Stimulated activated naive CD8-positive, alpha-beta T cell treated with anti-CD3 and anti-CD28 coated beads, Interleukin-15, Interleukin-2, amounts not matched to agents 100 U/mL and 50 U/mL, for 24 hours (primary cell): ENCODE results near the gene OR8U1.
"Not testable (repeated sequence)": the region's sequence is repeated elsewhere in the genome, so short reads cannot be mapped to it uniquely, and the experiment has no call there.

Experiments used
- ATAC-seq: fragments of 150-1000 bp; cut with Tn5 transposase; one replicate; pipeline ENCODE4 v1.10.0; 2021
- DNase-seq: peaks from one replicate; pipeline ENCODE4 v3.0.0; 2021

The OR8U1 gene

DNA sequence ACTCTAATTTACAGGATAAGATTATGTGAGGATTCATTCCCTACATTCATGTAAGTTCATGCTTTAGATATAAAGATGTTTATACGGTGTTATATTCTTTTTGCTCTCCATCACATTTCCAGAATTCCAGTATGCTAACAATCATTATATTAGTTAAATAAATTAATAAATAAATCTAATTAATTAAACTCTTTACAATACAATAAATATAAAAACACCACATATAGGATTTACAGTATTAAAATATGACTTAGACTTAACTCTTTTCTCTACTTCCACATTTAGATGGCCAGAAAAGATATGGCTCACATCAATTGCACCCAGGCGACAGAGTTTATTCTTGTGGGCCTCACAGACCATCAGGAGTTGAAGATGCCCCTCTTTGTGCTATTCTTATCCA is at the start of gene OR8U1:
Gene OR8U1, plus strand, starts transcription at position 301 of the 400 bp plus-strand sequence. Its CDS starts 0 bp downstream, at position 301.
- no peak for ATAC-seq
- no peak for DNase-seq

DNA sequence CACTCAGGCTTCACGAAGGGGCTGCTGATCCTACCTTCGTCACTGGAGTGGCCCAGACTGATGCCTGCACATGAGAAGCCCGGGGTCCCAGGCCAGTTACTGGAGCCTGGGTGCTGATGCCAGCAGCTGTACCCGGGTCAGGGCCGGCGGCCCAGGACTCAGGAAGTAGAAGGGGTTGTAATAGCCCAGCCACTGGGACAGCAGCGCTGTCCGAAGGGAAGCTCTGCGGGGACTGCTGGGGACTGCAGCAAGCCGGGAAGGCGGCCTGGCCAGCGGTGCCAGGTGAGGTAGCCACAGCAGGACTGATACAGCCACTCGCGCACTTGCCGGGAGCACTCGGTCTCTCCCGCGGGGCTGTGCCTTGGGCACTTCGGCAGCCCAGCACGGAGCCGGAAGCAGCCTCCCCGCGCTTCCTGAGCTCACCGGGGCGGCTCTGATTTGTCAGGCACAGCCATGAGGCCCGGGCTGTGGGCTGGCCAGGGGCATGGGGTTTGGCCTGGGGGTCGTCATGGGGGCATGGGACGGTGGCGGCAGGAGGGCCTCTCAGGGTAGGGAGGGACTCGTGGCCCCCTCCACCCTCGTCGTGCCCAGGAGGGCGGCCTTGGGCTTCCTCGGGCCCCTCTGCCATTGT is 43.4 kb upstream of the OR8U1 start:
- DNase-seq = no peak
- no peak for ATAC-seq

DNA sequence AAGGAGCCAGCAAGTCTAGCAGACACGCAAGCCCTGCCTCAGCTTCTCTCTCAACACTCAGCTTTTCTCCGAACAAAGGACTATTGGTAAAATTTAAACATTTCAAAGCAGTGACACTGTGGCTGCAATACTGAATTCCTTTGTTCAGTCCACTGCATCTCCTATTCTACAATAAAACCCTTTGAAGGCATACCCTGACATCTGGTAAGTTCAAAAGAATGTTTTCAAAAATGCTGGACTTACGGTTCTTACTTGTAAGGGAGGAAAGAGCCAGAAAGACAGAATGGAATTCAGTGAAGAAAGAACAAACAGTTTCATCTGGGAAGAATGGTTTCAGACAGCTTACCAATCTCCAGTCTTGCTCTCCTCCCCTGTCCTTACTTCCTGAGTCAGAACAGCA is 42.3 kb upstream of the OR8U1 start:
- DNase-seq (no peak), ATAC-seq (no peak)

DNA sequence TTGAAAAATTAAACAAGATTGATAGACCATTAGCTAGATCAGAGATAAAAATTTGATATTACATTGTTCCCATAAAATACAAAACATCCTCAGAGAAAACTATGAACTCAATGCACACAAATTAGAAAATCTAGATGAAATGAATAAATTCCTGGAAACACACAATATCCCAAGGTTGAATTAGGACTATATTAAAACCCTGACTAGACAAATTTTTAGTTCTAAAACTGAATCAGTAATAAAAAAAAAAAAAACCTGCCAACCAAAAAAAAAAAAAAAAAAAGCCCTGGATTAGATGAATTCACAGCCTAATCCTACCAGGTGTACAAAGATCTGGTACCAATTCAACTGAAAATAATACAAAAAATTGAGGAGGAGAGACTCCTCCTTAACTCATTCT is 35.1 kb upstream of the OR8U1 start:
- no peak for ATAC-seq

DNA sequence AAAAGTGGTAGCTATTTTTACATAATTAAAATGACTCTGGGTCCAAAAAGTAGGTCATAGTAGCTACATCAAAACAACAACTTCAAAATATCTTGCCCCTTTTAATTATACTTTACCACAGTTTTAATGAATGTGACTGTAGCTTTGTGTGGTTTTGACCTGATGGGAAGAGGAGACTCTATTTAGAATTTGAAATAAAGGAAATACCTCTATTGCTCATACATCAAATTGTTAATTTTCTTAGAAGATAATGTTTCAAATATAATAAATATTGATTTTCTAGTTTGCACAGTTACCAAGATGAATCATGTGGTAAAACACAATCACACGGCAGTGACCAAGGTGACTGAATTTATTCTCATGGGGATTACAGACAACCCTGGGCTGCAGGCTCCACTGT is 29.7 kb upstream of the OR8U1 start, which contains the start of gene OR8K1:
Gene OR8K1, plus strand, starts transcription at position 301 of the 400 bp plus-strand sequence. Its CDS starts 0 bp downstream, at position 301.
- ATAC-seq = no peak
- no peak for DNase-seq

More for the DNA sequence above, 35.1 kb upstream of the OR8U1 start:
- no peak for DNase-seq

DNA sequence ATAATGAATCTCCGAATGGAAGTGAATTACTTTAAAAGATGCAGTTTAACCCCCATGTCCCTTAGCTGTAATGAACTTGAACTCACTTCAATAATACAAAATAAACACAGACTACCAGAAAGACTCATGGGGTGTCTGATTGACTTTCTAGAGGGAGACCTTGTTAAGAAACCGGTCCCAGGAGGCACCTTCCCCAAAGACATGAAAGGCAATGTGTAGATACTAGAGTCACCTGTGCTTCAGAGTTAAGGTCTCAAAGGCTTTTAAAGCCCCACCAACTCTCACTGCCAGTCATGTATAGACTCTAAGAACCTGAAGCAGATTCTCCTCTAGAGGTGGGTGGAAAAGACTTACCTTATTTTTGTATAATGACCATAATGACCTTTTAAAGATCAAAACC is 21.4 kb upstream of the OR8U1 start, which contains the start of gene OR8J1:
Gene OR8J1, plus strand, starts transcription at position 301 of the 400 bp plus-strand sequence. CDS start 5,956 bp downstream, outside the sequence.
- DNase-seq (no peak), ATAC-seq (no peak)

DNA sequence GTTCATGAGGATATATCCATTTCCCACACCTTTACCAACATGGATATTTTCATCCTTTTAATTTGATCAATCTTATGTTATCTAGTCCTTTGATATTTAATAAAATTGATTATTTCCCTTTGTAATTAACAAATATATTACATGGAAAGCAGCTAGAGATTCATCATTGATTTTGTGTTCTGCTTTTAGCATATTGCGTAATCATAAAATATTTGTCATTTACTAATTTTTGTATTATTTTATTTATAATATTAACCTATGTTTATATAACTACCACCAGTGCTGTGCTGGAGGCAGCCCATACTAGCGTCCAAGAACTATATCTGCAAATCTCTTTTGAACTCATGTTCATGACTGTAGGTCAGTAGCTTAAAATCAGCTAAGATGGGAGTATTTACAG is 4.7 kb downstream of the OR8U1 start:
- DNase-seq (no peak), ATAC-seq (no peak)

DNA sequence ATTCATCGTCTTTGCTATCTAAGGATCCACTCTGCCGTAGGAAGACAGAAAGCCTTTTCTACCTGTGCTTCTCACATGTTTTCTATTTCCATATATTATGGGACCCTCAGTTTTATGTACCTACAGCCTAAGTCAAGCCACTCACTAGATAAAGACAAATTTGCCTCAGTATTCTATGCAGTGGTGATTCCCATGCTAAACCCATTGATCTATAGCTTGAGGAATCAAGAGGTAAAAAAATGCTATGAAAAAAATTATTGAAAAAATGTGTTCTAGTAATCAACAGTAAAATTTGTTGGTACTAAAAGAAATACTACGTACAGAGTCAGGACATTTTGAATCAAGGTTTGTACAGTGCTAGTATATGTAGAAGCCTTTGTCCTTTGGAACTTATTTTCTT is 19.0 kb downstream of the OR8U1 start:
- DNase-seq (no peak), ATAC-seq (no peak)

DNA sequence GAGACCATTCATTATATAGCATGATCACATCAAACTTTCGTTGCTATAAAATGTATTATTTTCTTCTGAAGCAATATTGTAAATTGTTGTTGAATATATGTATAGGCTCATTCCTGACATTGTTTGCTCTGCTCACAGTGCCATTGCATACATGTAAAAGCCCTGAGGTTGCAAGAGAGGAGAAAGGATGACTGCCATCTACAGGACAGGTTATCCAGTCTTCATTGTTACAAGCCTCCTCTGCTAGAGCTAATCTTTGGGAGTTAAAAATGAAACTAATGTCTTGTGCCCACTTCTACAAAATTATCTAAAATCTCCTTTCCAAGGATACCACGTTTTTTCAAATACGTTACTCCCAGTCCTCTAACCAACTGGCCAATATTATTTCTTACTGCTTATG is 20.6 kb downstream of the OR8U1 start:
- DNase-seq (no peak), ATAC-seq (no peak)

DNA sequence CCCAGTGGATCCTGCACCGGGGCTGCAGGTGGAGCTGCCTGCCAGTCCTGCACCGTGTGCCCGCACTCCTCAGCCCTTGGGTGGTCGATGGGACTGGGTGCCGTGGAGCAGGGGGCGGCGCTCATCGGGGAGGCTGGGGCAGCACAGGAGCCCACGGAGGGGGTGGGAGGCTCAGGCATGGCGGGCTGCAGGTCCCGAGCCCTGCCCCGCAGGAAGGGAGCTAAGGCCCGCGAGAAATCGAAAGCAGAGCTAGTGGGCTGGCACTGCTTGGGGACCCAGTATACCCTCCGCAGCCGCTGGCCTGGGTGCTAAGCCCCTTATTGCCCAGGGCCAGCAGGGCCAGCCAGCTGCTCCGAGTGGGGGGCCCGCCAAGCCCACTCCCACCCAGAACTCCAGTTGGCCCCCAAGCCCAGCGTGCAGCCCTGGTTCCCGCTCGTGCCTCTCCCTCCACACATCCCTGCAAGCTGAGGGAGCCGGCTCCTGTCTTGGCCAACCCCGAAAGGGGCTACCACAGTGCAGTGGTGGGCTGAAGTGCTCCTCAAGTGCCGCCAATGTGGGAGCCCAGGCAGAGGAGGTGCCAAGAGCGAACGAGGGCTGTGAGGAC is 26.5 kb downstream of the OR8U1 start:
- not testable (repeated sequence) for ATAC-seq, DNase-seq

DNA sequence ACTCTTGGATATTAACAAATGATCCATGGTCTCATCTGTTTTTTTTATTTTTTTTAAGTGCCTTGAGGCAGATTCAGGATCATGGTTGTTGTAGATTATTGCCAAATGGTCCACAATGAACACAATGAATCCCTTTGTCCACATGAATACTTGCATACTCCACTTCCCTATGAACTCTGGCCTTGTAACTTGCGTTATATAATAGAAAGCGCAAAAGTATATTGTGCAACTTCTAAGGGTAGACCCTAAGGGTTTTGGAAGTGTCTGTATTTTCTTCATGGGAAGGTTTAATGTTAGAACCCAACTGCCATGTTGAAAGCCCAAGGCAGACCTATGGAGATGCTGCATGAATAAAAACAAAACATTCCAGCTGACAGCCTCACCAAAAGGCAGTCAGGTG is 29.0 kb downstream of the OR8U1 start:
- no peak for ATAC-seq

DNA sequence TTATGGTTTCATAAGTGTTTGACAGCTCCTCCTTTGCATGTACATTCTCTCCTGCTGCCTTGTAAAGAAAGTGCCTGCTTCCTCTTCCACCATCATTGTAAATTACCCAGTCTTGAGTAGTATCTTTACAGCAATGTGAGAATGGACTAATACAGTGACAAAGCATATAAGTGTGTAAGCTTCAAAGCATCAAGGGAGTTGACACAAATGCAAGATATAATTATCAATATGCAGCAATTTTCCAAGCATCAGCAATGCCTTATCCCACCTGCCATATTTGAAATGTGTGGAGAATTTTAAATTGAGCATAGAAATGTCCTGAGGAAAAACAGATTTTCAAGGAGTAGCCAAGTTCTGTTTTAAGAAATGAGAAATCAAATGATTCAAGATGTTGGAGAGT is 35.4 kb downstream of the OR8U1 start:
- ATAC-seq = no peak
- DNase-seq = no peak

More for the DNA sequence above, 29.0 kb downstream of the OR8U1 start:
- DNase-seq = no peak

DNA sequence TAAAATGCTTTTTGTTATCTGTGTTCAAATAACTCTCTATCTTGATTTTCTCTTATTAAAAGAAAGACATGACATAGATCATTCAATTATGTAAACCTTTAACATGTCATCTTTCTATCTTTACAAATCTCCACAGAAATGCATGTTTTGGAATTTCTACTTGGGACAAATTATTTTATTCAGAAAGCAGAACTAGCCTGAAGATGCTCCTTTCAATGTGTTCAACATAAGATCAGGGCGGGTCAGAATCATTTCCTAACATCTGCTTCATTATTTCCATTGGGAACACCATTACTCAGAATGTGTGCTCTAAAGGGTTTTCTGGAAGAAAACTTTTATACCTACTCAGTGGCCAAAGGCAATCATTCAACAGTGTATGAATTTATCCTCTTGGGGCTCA is 37.0 kb downstream of the OR8U1 start, which contains the start of gene OR5AL1:
Gene OR5AL1, plus strand, starts transcription at position 301 of the 400 bp plus-strand sequence.
- no peak for DNase-seq
- no peak for ATAC-seq
